Left lung (tissue), 10 donors: Measurements from ENCODE around the gene COL26A1. TPM values are rescaled to one million over a fixed set of nuclear protein-coding genes. Genes with fewer than 3 reads are reported as not detected.
"Not testable (repeated sequence)": the region's sequence is repeated elsewhere in the genome, so short reads cannot be mapped to it uniquely, and the experiment has no call there.

ENCODE experiments used
- ATAC-seq: fragments of 200-7000 bp; cut with Tn5 transposase; one replicate; pipeline ENCODE4 v1.9.1; 2020; ENCODE audit warnings: moderate library complexity
- DNase-seq, 4 donors: peaks; one replicate each; pipeline ENCODE4 v3.0.0-alpha.2; 2013 to 2020
- H3K27ac ChIP-seq, 2 donors: fragments of 200-600 bp; sonication (generic) in 1 of 2; one replicate each; pipeline versions ENCODE4 v1.5.0 to v1.8.0; 2020 to 2021
- H3K27me3 ChIP-seq, 2 donors: fragments of 200-600 bp; sonication (generic) in 1 of 2; one replicate each; pipeline versions ENCODE4 v1.5.0 to v1.8.0; 2020 to 2021
- H3K36me3 ChIP-seq, 2 donors: fragments of 200-600 bp; sonication (generic) in 1 of 2; one replicate each; pipeline versions ENCODE4 v1.5.0 to v1.8.0; 2020 to 2021
- H3K4me1 ChIP-seq, 2 donors: fragments of 200-600 bp; one replicate each; pipeline ENCODE4 v1.8.0; 2021
- H3K4me3 ChIP-seq, 2 donors: fragments of 200-600 bp; sonication (generic) in 1 of 2; one replicate each; pipeline versions ENCODE4 v1.5.0 to v1.8.0; 2020 to 2021; ENCODE audit warnings: mild to moderate bottlenecking in 1 of 2
- H3K9me3 ChIP-seq, 2 donors: fragments of 200-600 bp; sonication (generic) in 1 of 2; one replicate each; pipeline versions ENCODE4 v1.5.0 to v1.8.0; 2020 to 2021
- intact Hi-C, 2 donors: fragments of 100-400 bp; cut with DNase I; formaldehyde crosslinking; loops; one replicate each; pipeline versions ENCODE4 v1.11.2 to v1.14.2; 2022
- polyA plus RNA-seq, 6 donors: library from polyadenylated mRNA; unstranded; fragments of 120-200 nt; gene quantifications; one replicate each; pipeline ENCODE4 v1.2.1, GENCODE V29; 2013; ENCODE audit not compliant: insufficient read length in 6 of 6
- total RNA-seq, 2 donors: library from RNA; stranded (reverse); fragmentation: NEBNext Ultra II Directional; extraction: Animal tissue kit (Norgen Biotek cat#: 25700); gene quantifications; one replicate each; pipeline ENCODE4 v1.2.1, GENCODE V29; 2021
- TF ChIP-seq, protein P1 (sequence below), 2 donors: fragments of 200-600 bp; sonication (generic) in 1 of 2; IDR thresholded peaks; one replicate each; pipeline versions ENCODE4 v1.5.0 to v1.8.0; 2021; ENCODE audit warnings: antibody characterized with exemption in 2 of 2
- donor health status: DM: no; HTN: yes; CAD: no.
- donor health status: DM: no; HTN: no; CAD: no.

Gene COL26A1
- total and polyA plus RNA-seq, 8 donors = 0.76 to 7.7 (median 7.1) TPM; not detected in 1

DNA sequence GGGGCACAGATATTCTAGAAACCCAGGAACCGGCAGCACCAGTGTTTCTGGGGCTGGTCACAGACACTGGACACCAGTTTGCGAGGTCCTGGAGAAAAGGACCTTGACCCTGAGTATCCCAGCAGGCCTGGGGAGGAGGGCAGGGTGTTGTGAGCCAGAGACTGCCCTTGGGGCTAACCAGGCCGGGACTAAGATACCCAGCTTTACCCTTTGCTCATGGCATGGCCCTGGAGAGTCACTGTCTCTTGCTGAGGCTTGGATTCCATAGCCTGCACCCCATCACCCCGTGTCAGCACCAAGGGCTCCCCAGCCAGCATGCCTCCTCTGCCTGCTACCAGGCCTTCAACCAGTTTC lies 124.4 kb downstream of the COL26A1 start:
- Histone ChIP-seq H3K4me3 (no peak overlapping the region), H3K27me3 (peaks cover 0 to 10% of the 10 kb centered on the region in 2 donors), H3K36me3 (no peaks in the 10 kb centered on the region), H3K4me1 (no peaks in the 10 kb centered on the region), H3K9me3 (no peaks in the 10 kb centered on the region), H3K27ac (no peak overlapping the region)
- intact Hi-C loops = no loop called here
- ATAC-seq (no peak), DNase-seq (no peak)
- TF ChIP-seq, protein P1, sequence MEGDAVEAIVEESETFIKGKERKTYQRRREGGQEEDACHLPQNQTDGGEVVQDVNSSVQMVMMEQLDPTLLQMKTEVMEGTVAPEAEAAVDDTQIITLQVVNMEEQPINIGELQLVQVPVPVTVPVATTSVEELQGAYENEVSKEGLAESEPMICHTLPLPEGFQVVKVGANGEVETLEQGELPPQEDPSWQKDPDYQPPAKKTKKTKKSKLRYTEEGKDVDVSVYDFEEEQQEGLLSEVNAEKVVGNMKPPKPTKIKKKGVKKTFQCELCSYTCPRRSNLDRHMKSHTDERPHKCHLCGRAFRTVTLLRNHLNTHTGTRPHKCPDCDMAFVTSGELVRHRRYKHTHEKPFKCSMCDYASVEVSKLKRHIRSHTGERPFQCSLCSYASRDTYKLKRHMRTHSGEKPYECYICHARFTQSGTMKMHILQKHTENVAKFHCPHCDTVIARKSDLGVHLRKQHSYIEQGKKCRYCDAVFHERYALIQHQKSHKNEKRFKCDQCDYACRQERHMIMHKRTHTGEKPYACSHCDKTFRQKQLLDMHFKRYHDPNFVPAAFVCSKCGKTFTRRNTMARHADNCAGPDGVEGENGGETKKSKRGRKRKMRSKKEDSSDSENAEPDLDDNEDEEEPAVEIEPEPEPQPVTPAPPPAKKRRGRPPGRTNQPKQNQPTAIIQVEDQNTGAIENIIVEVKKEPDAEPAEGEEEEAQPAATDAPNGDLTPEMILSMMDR (IDR thresholded peaks at IDR 0.05) = no peak

DNA sequence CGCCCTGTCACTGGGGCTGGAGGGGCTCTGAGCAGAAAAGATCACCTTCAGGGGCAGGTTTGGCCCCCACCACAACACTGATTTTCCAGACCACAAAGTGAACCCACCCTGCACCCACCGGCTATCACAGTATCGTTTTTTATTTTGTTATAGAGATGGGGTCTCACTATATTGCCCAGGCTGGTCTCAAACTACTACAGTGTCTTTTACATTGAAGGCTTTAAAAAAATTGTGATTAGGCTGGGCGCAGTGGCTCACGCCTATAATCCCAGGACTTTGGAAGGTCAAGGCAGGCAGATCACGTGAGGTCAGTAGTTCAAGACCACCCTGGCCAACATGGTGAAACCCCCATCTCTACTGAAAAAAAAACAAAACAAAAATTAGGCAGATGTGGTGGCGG lies 125.1 kb downstream of the COL26A1 start:
- no peaks in the 10 kb centered on the region for H3K4me1 ChIP-seq
- H3K4me3 ChIP-seq = no peak overlapping the region
- no peak for ATAC-seq
- H3K27me3 ChIP-seq = peaks cover 0 to 10% of the 10 kb centered on the region in 2 donors
- H3K27ac ChIP-seq = no peak overlapping the region
- TF ChIP-seq, protein P1 (IDR thresholded peaks at IDR 0.05) = no peak
- H3K9me3 ChIP-seq = no peaks in the 10 kb centered on the region
- no peaks in the 10 kb centered on the region for H3K36me3 ChIP-seq
- no peak for DNase-seq
- intact Hi-C loops = no loop called here

DNA sequence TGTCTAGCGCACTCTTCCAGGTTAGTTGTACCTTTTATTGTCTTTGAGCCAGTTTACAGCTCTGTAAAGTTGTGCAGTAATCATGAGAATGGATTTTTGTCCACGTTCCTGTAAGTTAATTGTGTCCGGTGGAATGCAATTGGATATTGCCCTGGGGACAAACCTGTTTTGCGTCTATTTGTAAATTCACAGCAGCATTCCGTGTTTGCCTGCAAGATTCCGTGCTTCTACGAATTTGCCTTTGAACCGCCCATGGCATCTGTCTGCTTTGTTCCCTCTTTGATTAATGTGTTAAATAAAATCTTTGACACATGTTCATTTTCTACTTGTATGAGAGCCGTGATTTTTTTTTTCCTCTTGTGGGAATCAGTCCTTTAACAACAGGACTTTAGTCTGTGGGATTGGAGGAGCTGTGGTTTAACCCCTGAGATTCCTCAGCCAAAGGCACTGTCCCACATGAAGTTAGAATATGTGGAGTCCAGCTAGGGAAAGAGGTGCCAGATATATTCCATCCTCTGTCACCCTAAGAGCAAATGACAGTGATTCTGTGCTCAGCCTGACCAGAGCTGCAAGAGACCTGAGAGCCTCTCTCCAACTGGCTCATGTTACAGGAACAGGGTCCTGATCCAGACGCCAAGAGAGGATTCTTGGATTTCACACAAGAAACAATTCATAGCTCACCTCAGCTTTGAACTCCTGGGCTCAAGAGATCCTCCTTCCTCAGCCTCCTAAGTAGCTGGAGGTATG lies 126.3 kb downstream of the COL26A1 start:
- H3K4me1 ChIP-seq = no peaks in the 10 kb centered on the region
- H3K4me3 ChIP-seq = no peak overlapping the region
- H3K36me3 ChIP-seq = no peaks in the 10 kb centered on the region
- peaks cover 0 to 10% of the 10 kb centered on the region in 2 donors for H3K27me3 ChIP-seq
- ATAC-seq (no peak), DNase-seq (no peak)
- intact Hi-C loops = no loop called here
- TF ChIP-seq, protein P1 (IDR thresholded peaks at IDR 0.05) = no peak
- H3K9me3 ChIP-seq = no peaks in the 10 kb centered on the region
- H3K27ac ChIP-seq = no peak overlapping the region

DNA sequence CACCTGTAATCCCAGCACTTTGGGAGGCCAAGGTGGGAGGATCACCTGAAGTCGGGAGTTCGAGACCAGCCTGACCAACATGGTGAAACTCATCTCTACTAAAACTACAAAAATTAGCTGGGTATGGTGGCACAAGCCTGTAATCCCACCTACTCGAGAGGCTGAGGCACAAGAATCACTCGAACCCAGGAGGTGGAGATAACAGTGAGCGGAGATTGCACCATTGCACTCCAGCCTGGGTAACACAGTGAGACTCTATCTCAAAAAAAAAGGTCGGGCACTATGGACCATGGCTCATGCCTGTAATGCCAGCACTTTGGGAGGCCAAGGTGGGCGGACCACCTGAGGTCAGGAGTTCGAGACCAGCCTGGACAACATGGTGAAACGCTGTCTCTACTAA lies 127.8 kb downstream of the COL26A1 start:
- H3K4me3 ChIP-seq, DNase-seq, H3K9me3 ChIP-seq, intact Hi-C loops, ATAC-seq, H3K36me3 ChIP-seq, H3K4me1 ChIP-seq, H3K27ac ChIP-seq: not testable (repeated sequence)
- H3K27me3 ChIP-seq = peaks cover 0 to 20% of the 10 kb centered on the region in 2 donors

DNA sequence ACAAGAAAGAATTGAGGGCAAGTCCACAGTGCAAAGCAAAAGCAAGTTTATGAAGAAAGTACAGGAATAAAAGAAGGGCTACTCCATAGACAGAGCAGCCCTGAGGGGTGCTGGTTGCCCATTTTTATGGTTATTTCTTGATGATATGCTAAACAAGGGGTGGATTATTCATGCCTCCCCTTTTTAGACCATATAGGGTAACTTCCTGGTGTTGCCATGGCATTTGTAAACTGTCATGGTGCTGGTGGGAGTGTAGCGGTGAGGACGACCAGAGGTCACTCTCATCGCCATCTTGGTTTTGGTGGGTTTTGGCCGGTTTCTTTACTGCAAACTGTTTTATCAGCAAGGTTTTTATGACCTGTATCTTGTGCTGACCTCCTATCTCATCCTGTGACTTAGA lies 128.8 kb downstream of the COL26A1 start:
- DNase-seq, H3K36me3 ChIP-seq, H3K27ac ChIP-seq, H3K9me3 ChIP-seq, H3K4me1 ChIP-seq, intact Hi-C loops, H3K4me3 ChIP-seq, ATAC-seq: not testable (repeated sequence)
- peaks cover 0 to 20% of the 10 kb centered on the region in 2 donors for H3K27me3 ChIP-seq

DNA sequence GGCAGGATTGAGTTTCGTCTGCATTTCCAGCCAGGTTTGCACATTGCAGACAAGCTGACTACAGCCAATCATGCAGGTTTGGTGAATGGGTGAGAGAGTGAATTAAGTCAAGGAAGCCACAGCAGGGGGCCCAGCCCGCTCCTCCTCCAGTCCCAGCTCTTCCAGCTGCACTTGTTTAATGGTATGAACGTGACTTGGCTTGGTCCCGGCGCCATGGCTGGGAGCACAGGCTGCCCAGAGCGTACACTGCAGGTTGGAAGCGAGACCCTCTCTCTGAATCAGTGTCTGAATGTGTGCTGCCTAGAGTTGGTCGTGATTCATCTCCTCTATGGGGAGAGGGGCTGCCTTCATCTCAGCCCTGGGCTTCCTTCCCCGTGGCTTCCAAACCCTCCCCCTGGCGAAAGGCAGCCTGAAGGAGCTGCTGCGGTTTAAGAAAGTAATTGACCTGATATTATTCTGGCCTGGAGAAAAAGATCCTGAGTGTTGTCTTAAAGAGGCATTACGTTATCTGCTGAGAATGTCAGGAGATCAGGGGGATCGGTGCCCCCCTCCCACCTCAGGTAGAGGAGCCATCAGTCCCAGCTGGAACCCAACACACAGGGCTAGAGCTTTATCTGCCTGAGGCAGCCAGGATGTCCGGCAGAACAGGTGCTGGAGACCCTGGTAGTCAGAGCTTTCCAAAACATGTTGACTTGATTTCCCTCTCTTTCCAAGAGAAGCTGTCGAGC lies 132.1 kb downstream of the COL26A1 start:
- intact Hi-C loops = no loop called here
- no peaks in the 10 kb centered on the region for H3K36me3 ChIP-seq
- no peaks in the 10 kb centered on the region for H3K9me3 ChIP-seq
- H3K27ac ChIP-seq = no peak overlapping the region
- peaks cover 0 to 9% of the 10 kb centered on the region in 2 donors for H3K27me3 ChIP-seq
- no peaks in the 10 kb centered on the region for H3K4me1 ChIP-seq
- ATAC-seq (no peak), DNase-seq (no peak)
- TF ChIP-seq, protein P1 (IDR thresholded peaks at IDR 0.05) = no peak
- H3K4me3 ChIP-seq = no peak overlapping the region
